Measurements from ENCODE around the gene PNMA5.
A peak's percentile ranks its signal among the peaks of the same experiment; 100 is the strongest.

The PNMA5 gene

GRCh38 chrX:152958047-152958446 is 35.9 kb downstream of the PNMA5 start:
- no peak for DNase-seq

- no peak for DNase-seq
Observed at GRCh38 chrX:152950786-152951185, 43.1 kb downstream of the PNMA5 start.

- no peak for DNase-seq
Observed at GRCh38 chrX:152949114-152949513, 44.8 kb downstream of the PNMA5 start.

- no peak for DNase-seq
Observed at GRCh38 chrX:152946681-152947080, 47.2 kb downstream of the PNMA5 start.

GRCh38 chrX:152945021-152945979 is 48.6 kb downstream of the PNMA5 start:
- no peak for DNase-seq

- no peak for DNase-seq
Observed at GRCh38 chrX:152943826-152944225, 50.1 kb downstream of the PNMA5 start.

GRCh38 chrX:152942077-152942442 is 51.9 kb downstream of the PNMA5 start:
- DNase-seq, result no peak

GRCh38 chrX:152941328-152942076 is 52.4 kb downstream of the PNMA5 start:
- DNase-seq, result peak; percentile 79
